ENCODE data around the gene GNMT. TPM values are rescaled to one million over a fixed set of nuclear protein-coding genes. Genes with fewer than 3 reads are reported as not detected.

GNMT gene
- total and polyA plus RNA-seq, 2 of the 8 experiments (the other 6 are each of a cell fraction or from before 2014, with no cell fraction given): 1.8 to 3.4 TPM

DNA sequence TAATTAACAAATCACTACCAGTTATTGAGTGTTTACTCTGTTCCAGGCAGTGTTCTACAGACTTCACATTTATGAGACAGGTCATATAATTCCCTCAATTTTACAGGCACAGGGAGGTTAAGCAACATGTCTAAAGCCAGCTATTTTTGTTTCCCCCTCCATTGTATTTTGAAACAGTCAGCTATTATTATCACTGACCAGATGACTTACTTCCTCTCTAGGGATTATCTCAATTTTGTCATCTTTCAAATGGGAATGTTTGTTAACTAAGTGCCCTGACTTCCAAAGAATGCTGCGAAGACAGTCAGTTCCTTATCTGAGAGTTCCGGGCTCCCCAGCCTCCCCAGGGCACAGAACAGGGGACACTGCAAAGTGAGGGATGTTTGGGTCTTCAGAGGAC is 36.9 kb upstream of the GNMT start:
- no peak overlapping the region for H2AFZ ChIP-seq (ENCODE audit: low read length)
- no peaks in the 10 kb centered on the region for H3K23me2 ChIP-seq (ENCODE audit: low read depth, low read length)
- no peak overlapping the region for H3K23ac ChIP-seq (ENCODE audit: insufficient read length)
- no peak overlapping the region for H4K8ac ChIP-seq (ENCODE audit: extremely low read depth, insufficient read depth, low read length)
- no peaks in the 10 kb centered on the region for H3K36me3 ChIP-seq (ENCODE audit: control insufficient read depth in 2 of 4, insufficient read depth in 4 of 4, low read length in 3 of 4)
- H3K79me2 ChIP-seq (ENCODE audit: control insufficient read depth in 1 of 2, insufficient read depth in 2 of 2, low read length in 2 of 2): no peaks in the 10 kb centered on the region
- no peaks in the 10 kb centered on the region for H3K9me3 ChIP-seq (ENCODE audit: insufficient read depth in 2 of 2, low read depth in 1 of 2, low read length in 1 of 2)
- no peak overlapping the region for H2BK120ac ChIP-seq (replicated peaks; ENCODE audit: low read depth, low read length)
- no peak overlapping the region for H3K27ac ChIP-seq (ENCODE audit: low read depth, low read length)
- H3K4me2 ChIP-seq (ENCODE audit: insufficient read depth in 1 of 2, low read depth in 2 of 2, low read length in 2 of 2): no peak overlapping the region
- H3K18ac ChIP-seq (ENCODE audit: extremely low read depth, low read length): no peak overlapping the region
- ChIA-PET CTCF (ENCODE audit: partially characterized antibody) (interaction anchor here (0.8 kb wide), 1 partner anchor 12 kb away, joined by 3 read pairs; no protein-coding TSS in a partner anchor), POLR2A (ENCODE audit: partially characterized antibody) (interaction anchor here (1.1 kb wide), 1 partner anchor 23 kb away, joined by 3 read pairs; no protein-coding TSS in a partner anchor)
- H3K4me3 ChIP-seq (ENCODE audit: extremely low read depth in 1 of 4, insufficient read depth in 2 of 4, low read depth in 3 of 4, low read length in 4 of 4): no peak overlapping the region
- no peak overlapping the region for H3K14ac ChIP-seq (ENCODE audit: insufficient read length)
- H2BK5ac ChIP-seq (ENCODE audit: low read depth, low read length): no peak overlapping the region
- no peak overlapping the region for H2AK5ac ChIP-seq (ENCODE audit: low read depth, low read length)
- no peak overlapping the region for H4K5ac ChIP-seq (ENCODE audit: insufficient read length, low read depth, low read length)
- H2BK15ac ChIP-seq (ENCODE audit: low read length): no peak overlapping the region
- H3K9ac ChIP-seq (replicated peaks in 1 of 4; ENCODE audit: extremely low read depth in 1 of 4, low read depth in 3 of 4, low read length in 3 of 4): no peak overlapping the region
- H4K20me1 ChIP-seq (replicated peaks in 1 of 2; ENCODE audit: control insufficient read depth in 1 of 2, insufficient read depth in 2 of 2, low read length in 2 of 2): no peaks in the 10 kb centered on the region
- no peak for FAIRE-seq
- no peaks in the 10 kb centered on the region for H3K79me1 ChIP-seq (ENCODE audit: low read depth, low read length)
- H2BK12ac ChIP-seq (ENCODE audit: low read depth, low read length): no peak overlapping the region
- H4K91ac ChIP-seq (replicated peaks; ENCODE audit: insufficient read length, low read length): no peak overlapping the region
- no peak overlapping the region for H2BK20ac ChIP-seq (ENCODE audit: low read length)
- 100% methylated on average over 2 of the region's 2 CpGs; no CpG with 5 or more reads in 1 of the 2 experiments for WGBS, 2 experiments (ENCODE audit: extremely low coverage in 1 of 2, insufficient coverage in 1 of 2, insufficient read length in 1 of 2, insufficient replicate concordance in 2 of 2, low coverage in 1 of 2, low lambda C conversion rate in 2 of 2, missing lambda C conversion rate in 1 of 2)
- no peaks in the 10 kb centered on the region for H3K27me3 ChIP-seq (replicated peaks in 1 of 4; ENCODE audit: control insufficient read depth in 3 of 4, extremely low read depth in 1 of 4, insufficient read depth in 3 of 4, low read length in 3 of 4)
- H3K4me1 ChIP-seq (replicated peaks in 1 of 4; ENCODE audit: control insufficient read depth in 3 of 4, insufficient read depth in 4 of 4, low read length in 3 of 4): peaks cover 0 to 6% (median 1%) of the 10 kb centered on the region in 4 experiments; a peak in 2 of 7 replicates
- no peak for DNase-seq (ENCODE audit: low read depth in 1 of 2, low spot score in 2 of 2)
- H3K56ac ChIP-seq (replicated peaks; ENCODE audit: insufficient read length, low read depth, low read length): no peak overlapping the region
- H3K4ac ChIP-seq (replicated peaks; ENCODE audit: insufficient read length, low read depth, low read length): no peak overlapping the region
- no peak for TF ChIP-seq KDM4A (IDR thresholded peaks at IDR 0.05; ENCODE audit: low read depth, low read length, severe bottlenecking)
- no peak for TF ChIP-seq FOSL1 (IDR thresholded peaks at IDR 0.05; ENCODE audit: insufficient read depth, low read depth, low read length)
- TF ChIP-seq TAF7 (optimal IDR thresholded peaks at IDR 0.05; ENCODE audit: borderline replicate concordance, low read depth, low read length): no peak
- TF ChIP-seq RAD21 (IDR thresholded peaks at IDR 0.05 in 1 of 2, conservative IDR thresholded peaks at IDR 0.05 in 1 of 2; ENCODE audit: low read depth in 2 of 2, low read length in 2 of 2): no peak
- TF ChIP-seq SIN3A (conservative IDR thresholded peaks at IDR 0.05 in 1 of 2, IDR thresholded peaks at IDR 0.05 in 1 of 2; ENCODE audit: low read depth in 1 of 2, low read length in 2 of 2): no peak
- TF ChIP-seq ZNF274 (IDR thresholded peaks at IDR 0.05; ENCODE audit: borderline replicate concordance, extremely low read depth, low read length): no peak
- no peak for TF ChIP-seq CHD2 (IDR thresholded peaks at IDR 0.05; ENCODE audit: low read length)
- TF ChIP-seq YY1 (IDR thresholded peaks at IDR 0.05; ENCODE audit: low read depth, low read length): no peak
- no peak for TF ChIP-seq USF2 (IDR thresholded peaks at IDR 0.05; ENCODE audit: low read length)
- no peak for TF ChIP-seq POLR2A (IDR thresholded peaks at IDR 0.05; ENCODE audit: control extremely low read depth in 1 of 2, low read depth in 2 of 2, low read length in 2 of 2)
- no peak for TF ChIP-seq NANOG (IDR thresholded peaks at IDR 0.05; ENCODE audit: insufficient read depth, low read depth, low read length, poor library complexity, severe bottlenecking)
- TF ChIP-seq SP2 (IDR thresholded peaks at IDR 0.05; ENCODE audit: low read length): no peak
- TF ChIP-seq TCF12 (IDR thresholded peaks at IDR 0.05; ENCODE audit: low read depth, low read length): no peak

Measured in H1 (cell line).